ENCODE measurements around the gene AP2B1.

DNA sequence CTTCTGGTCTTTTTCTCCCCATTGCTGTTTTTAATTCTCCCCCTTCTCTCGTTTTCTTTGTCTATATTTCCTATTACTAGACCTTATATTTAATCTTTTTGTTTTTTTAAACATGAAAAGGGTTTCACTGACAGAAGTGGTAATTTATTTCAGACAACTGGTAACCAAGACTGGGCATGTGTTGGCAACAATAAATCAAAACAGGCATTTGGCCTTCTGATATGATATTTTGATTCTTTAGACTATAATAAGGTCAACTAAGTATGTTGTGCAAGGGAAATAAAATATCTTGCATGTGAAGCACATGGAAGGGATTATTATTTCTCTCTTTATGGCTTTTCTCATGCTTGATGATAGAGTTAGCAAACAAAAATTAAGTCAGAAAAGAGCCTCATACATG is 34.6 kb downstream of the AP2B1 start:
- no peak for TF ChIP-seq POLR2A (IDR thresholded peaks at IDR 0.05)
- TF ChIP-seq CTCF (IDR thresholded peaks at IDR 0.05): no peak
